Upper lobe of left lung (tissue), 4 donors: ENCODE data around the gene ADCY2.

ENCODE experiments used
- CTCF ChIP-seq, 6 experiments: fragments of 450-650 bp in 4 of 6; fragments of 200-600 bp in 2 of 6; sonication (generic) in 2 of 6; IDR thresholded peaks; one replicate each; pipeline ENCODE4 v1.5.1; 2016 to 2019; ENCODE audit warnings: antibody characterized with exemption in 6 of 6
- EP300 ChIP-seq, 4 donors: sonication (generic); formaldehyde crosslinking; IDR thresholded peaks; one replicate each; pipeline ENCODE4 v1.5.1; 2017; ENCODE audit warnings: antibody characterized with exemption in 4 of 4, control low read depth in 2 of 4

- TF ChIP-seq CTCF (IDR thresholded peaks at IDR 0.05): no peak
- TF ChIP-seq EP300 (IDR thresholded peaks at IDR 0.05): no peak
These were observed 261.2 kb downstream of the ADCY2 start for GRCh38 chr5:7657153-7657552.
